Osteocyte (in vitro differentiated cells): Measurements from ENCODE around the gene BBS7. TPM values are rescaled to one million over a fixed set of nuclear protein-coding genes. Genes with fewer than 3 reads are reported as not detected.

Experiments
- DNase-seq: peaks from one replicate; pipeline ENCODE4 v3.0.0; 2021; ENCODE audit warnings: mixed read lengths; ENCODE audit not compliant: unreplicated experiment; ENCODE audit errors: extremely low spot score
- H3K27ac Mint-ChIP-seq: one replicate; pipeline ENCODE4 v1.8.0; 2021; ENCODE audit warnings: mild to moderate bottlenecking, mixed read lengths; ENCODE audit not compliant: unreplicated experiment
- H3K27me3 Mint-ChIP-seq: one replicate; pipeline ENCODE4 v1.8.0; 2021; ENCODE audit warnings: mixed read lengths; ENCODE audit not compliant: unreplicated experiment
- H3K36me3 Mint-ChIP-seq: one replicate; pipeline ENCODE4 v1.8.0; 2021; ENCODE audit warnings: mixed read lengths; ENCODE audit not compliant: unreplicated experiment
- H3K4me1 Mint-ChIP-seq: one replicate; pipeline ENCODE4 v1.8.0; 2021; ENCODE audit warnings: mixed read lengths; ENCODE audit not compliant: unreplicated experiment
- H3K4me3 Mint-ChIP-seq: one replicate; pipeline ENCODE4 v1.8.0; 2021; ENCODE audit warnings: mild to moderate bottlenecking, moderate library complexity, mixed read lengths; ENCODE audit not compliant: unreplicated experiment
- H3K9me3 Mint-ChIP-seq: one replicate; pipeline ENCODE4 v1.8.0; 2021; ENCODE audit warnings: mixed read lengths; ENCODE audit not compliant: unreplicated experiment
- CTCF ChIP-seq: fragments of 200-600 bp; sonication (generic); IDR thresholded peaks from 2 replicates; pipeline ENCODE4 v1.5.0; 2021; ENCODE audit warnings: antibody characterized with exemption, mild to moderate bottlenecking, moderate library complexity
- total RNA-seq: library from RNA; stranded (reverse); gene quantifications from 2 replicates; pipeline ENCODE4 v1.2.1, GENCODE V29; 2021

BBS7 gene
- total RNA-seq, 1 donor from 2014 or later = 19.0 TPM

GRCh38 chr4:121861426-121861825 lies 8.8 kb downstream of the BBS7 start:
- Mint-ChIP-seq H3K27me3 (no peaks in the 10 kb centered on the region), H3K4me1 (peaks cover 2% of the 10 kb centered on the region), H3K4me3 (no peak overlapping the region), H3K27ac (no peak overlapping the region), H3K9me3 (no peaks in the 10 kb centered on the region), H3K36me3 (peaks cover 13% of the 10 kb centered on the region)
- no peak for DNase-seq
- TF ChIP-seq CTCF = no peak

- no peaks in the 10 kb centered on the region for H3K9me3 Mint-ChIP-seq
Observed at GRCh38 chr4:121860121-121860520, 10.2 kb downstream of the BBS7 start.

GRCh38 chr4:121851354-121851753 lies 18.9 kb downstream of the BBS7 start:
- no peak overlapping the region for H3K4me3 Mint-ChIP-seq
- no peak for TF ChIP-seq CTCF
- H3K36me3 Mint-ChIP-seq = peaks cover 33% of the 10 kb centered on the region
- no peaks in the 10 kb centered on the region for H3K27me3 Mint-ChIP-seq
- DNase-seq = no peak
- H3K9me3 Mint-ChIP-seq = no peaks in the 10 kb centered on the region
- H3K4me1 Mint-ChIP-seq = no peaks in the 10 kb centered on the region
- no peak overlapping the region for H3K27ac Mint-ChIP-seq

More at GRCh38 chr4:121860121-121860520, 10.2 kb downstream of the BBS7 start:
- Mint-ChIP-seq H3K27me3 (no peaks in the 10 kb centered on the region), H3K36me3 (peaks cover 4% of the 10 kb centered on the region), H3K4me3 (no peak overlapping the region), H3K27ac (no peak overlapping the region), H3K4me1 (peaks cover 2% of the 10 kb centered on the region)
- DNase-seq = no peak
- TF ChIP-seq CTCF = no peak

- H3K9me3 Mint-ChIP-seq = no peaks in the 10 kb centered on the region
- no peaks in the 10 kb centered on the region for H3K4me1 Mint-ChIP-seq
- H3K36me3 Mint-ChIP-seq = peaks cover 36% of the 10 kb centered on the region
- no peak overlapping the region for H3K27ac Mint-ChIP-seq
- DNase-seq = no peak
- no peak for TF ChIP-seq CTCF
- H3K4me3 Mint-ChIP-seq = no peak overlapping the region
- no peaks in the 10 kb centered on the region for H3K27me3 Mint-ChIP-seq
Observed at GRCh38 chr4:121846662-121847061, 23.6 kb downstream of the BBS7 start.

- no peak overlapping the region for H3K4me3 Mint-ChIP-seq
- DNase-seq = no peak
- no peaks in the 10 kb centered on the region for H3K9me3 Mint-ChIP-seq
- TF ChIP-seq CTCF = no peak
- H3K27me3 Mint-ChIP-seq = no peaks in the 10 kb centered on the region
- H3K27ac Mint-ChIP-seq = no peak overlapping the region
- peaks cover 44% of the 10 kb centered on the region for H3K36me3 Mint-ChIP-seq
- H3K4me1 Mint-ChIP-seq = no peaks in the 10 kb centered on the region
Observed at GRCh38 chr4:121842862-121843261, 27.4 kb downstream of the BBS7 start.
